GM19099 (cell line): ENCODE measurements around the gene SLIT3.

Experiments used
- POLR2A ChIP-seq: IDR thresholded peaks from 3 replicates; pipeline ENCODE4 v1.6.1; 2011; ENCODE audit warnings: low read depth; ENCODE audit not compliant: insufficient read length; ENCODE audit errors: extremely low read depth

SLIT3 gene

GRCh38 chr5:168683927-168684295 is 617.0 kb downstream of the SLIT3 start:
- TF ChIP-seq POLR2A = no peak

GRCh38 chr5:168683247-168683926 is 617.6 kb downstream of the SLIT3 start:
- no peak for TF ChIP-seq POLR2A

DNA sequence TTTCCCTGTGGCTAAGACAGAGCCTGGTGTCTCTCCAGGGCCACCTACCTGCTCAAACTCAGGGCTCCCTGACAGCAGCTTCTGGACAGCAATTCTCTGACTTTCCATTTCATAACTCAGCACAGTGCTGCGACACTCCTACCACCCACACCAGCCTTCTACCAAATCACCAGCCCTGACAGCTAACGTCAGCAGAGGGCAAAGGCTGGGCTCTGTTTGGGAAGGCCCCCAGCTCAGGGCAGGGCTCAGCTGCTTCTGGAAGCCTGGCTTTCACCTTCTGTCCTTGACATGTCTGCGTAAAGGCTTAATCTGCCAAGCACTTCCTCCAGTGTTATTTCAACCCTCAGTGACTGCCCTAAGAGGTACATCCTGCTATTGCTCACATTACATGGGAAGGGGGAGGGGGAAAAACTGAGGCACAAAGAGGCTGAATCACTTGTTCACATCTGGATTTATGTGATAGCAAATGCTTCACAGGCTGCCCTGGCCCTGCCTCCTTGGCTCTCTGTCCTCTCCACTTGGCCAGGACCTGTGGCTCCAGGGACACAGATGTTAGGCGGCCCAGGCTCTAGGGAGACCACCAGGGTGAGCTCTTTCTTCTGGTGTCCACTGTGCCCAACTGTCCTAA is 619.3 kb downstream of the SLIT3 start:
- no peak for TF ChIP-seq POLR2A

- no peak for TF ChIP-seq POLR2A
Observed at GRCh38 chr5:168680395-168680794, 620.5 kb downstream of the SLIT3 start.

- TF ChIP-seq POLR2A = no peak
Observed at GRCh38 chr5:168679515-168679920, 621.4 kb downstream of the SLIT3 start.

DNA sequence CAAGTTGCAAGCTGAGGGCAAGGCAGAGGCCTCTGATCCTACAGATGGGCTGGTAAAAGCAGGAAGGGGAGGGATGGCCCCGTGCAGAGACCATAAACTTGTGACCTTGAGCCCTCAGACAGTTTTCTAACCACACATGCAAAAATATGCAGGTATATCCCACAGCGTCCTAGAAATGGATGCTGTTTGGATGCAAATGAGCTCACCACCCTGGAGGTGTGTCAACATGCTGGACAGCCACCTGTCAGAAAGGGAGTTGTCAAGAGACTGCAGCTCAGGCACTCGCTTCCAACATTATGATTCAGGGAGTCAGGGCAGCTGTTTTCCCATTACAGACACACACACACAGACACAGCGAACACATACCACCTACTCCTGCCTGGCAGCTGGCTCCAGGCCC is 624.4 kb downstream of the SLIT3 start:
- no peak for TF ChIP-seq POLR2A

- no peak for TF ChIP-seq POLR2A
Observed at GRCh38 chr5:168675883-168676408, 625.0 kb downstream of the SLIT3 start.

GRCh38 chr5:168674893-168675482 is 626.0 kb downstream of the SLIT3 start:
- no peak for TF ChIP-seq POLR2A

DNA sequence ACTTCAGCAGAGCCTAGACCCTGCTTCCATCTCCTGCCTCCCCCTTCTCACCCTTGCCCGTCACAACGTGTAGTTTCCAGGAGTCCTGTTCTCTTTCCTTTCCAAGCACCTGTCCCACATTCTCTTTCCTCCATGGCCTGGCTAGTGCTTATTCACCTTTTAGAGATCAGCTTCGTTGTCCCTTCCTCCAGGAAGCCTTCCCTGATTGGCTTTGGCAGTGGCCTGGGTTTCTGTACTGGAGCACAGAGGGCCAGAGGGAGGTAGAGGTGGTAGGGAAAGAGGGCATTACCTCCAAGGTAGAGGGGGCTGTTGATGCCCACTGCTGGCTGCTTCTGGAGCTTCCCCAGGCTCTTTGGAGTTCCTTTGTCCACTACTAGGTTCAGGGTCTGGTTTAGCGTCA is 628.1 kb downstream of the SLIT3 start:
- no peak for TF ChIP-seq POLR2A

DNA sequence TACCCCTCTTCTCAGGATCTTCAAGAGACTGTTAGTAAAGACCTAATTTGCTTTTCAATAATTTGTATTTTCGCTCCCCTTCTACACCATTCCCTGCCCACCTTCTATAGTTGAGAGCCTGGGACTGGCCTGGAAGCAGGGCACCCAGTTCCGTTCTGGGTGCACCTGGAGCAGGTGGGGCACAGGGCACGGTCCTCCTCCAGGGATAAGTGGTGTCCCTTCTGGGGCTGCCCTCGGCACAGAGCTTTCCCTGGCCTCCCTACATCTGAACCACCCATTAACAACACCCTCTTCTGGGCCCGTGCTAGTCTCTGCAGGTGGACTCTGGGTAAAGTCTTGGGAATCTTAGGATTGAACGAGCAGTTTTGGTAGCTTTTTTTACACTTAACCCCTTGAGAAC is 628.9 kb downstream of the SLIT3 start:
- TF ChIP-seq POLR2A = no peak

- no peak for TF ChIP-seq POLR2A
Observed at GRCh38 chr5:168670881-168671575, 629.9 kb downstream of the SLIT3 start.

GRCh38 chr5:168669668-168670378 is 631.1 kb downstream of the SLIT3 start:
- no peak for TF ChIP-seq POLR2A

GRCh38 chr5:168669156-168669555 is 631.8 kb downstream of the SLIT3 start:
- TF ChIP-seq POLR2A = no peak

DNA sequence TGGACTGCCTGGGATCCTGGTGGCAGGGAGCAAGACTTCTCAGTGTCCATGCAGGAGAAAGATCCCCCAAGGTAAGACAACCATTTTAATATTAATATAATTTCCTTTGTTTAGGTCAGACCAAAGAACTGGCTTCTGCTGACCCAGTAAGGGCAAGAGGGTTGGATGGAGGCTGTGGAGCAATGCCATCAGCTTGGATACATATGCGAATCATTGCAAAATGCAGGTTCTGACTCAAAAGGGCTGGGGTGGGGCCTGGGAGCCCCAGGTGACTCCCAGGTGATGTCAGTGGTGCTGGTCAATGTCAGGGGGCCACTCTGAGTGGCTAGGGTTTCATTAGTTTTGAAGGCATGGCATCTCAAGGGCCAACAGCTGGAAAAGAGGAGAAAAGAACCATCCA is 632.9 kb downstream of the SLIT3 start:
- no peak for TF ChIP-seq POLR2A

GRCh38 chr5:168667301-168667840 is 633.6 kb downstream of the SLIT3 start:
- no peak for TF ChIP-seq POLR2A
